Kidney epithelial cell (primary cell): Measurements from ENCODE around the gene P3H2. TPM values are rescaled to one million over a fixed set of nuclear protein-coding genes. Genes with fewer than 3 reads are reported as not detected.

Experiments used
- DNase-seq: peaks from one replicate; pipeline ENCODE4 v3.0.0-alpha.2; 2010; ENCODE audit warnings: low read depth
- H3K27me3 ChIP-seq: 2 replicates; pipeline ENCODE4 v1.6.0; 2011; ENCODE audit warnings: low read length; ENCODE audit not compliant: control insufficient read depth, insufficient read depth
- H3K36me3 ChIP-seq: 2 replicates; pipeline ENCODE4 v1.5.1; 2011; ENCODE audit warnings: low read length; ENCODE audit not compliant: control insufficient read depth, insufficient read depth
- H3K4me3 ChIP-seq: 2 replicates; pipeline ENCODE4 v1.5.1; 2011; ENCODE audit warnings: low read depth, mild to moderate bottlenecking, control low read depth, low read length
- CTCF ChIP-seq: IDR thresholded peaks from 2 replicates; pipeline ENCODE4 v1.5.1; 2011; ENCODE audit warnings: mild to moderate bottlenecking, moderate library complexity, low read length, control low read depth, inconsistent platforms; ENCODE audit not compliant: insufficient read depth, poor library complexity, severe bottlenecking
- total RNA-seq: library from RNA; depleted of rRNA; stranded (reverse); fragments of >200 nt; gene quantifications from 2 replicates; pipeline ENCODE4 v1.2.3, GENCODE V29; 2015

P3H2 gene
- total RNA-seq, 1 donor from 2014 or later = 27.8 TPM

DNA sequence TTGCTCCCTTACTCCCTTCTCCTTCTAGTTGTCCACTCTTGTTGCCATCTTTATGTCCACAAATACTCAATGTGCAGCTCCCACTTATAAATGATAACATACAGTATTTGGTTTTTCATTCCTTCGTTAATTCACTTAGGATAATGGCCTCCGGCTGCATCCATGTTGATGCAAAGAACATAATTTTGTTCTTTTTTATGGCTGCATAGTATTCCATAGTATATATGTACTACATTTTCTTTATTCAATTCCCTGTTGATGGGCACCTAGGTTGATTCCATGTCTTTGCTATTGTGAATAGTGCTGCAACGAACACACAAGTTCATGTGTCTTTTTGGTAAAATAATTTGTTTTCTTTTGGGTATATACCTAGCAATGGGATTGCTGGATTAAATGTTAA is 21.3 kb upstream of the P3H2 start:
- Histone ChIP-seq H3K4me3 (no peak overlapping the region), H3K27me3 (no peaks in the 10 kb centered on the region), H3K36me3 (no peaks in the 10 kb centered on the region)
- no peak for DNase-seq
- no peak for TF ChIP-seq CTCF

- H3K4me3 ChIP-seq = no peak overlapping the region
- no peaks in the 10 kb centered on the region for H3K36me3 ChIP-seq
- DNase-seq = no peak
- no peak for TF ChIP-seq CTCF
- no peaks in the 10 kb centered on the region for H3K27me3 ChIP-seq
Measured at GRCh38 chr3:190139365-190139764, 18.7 kb upstream of the P3H2 start.

GRCh38 chr3:190132371-190132770 is 11.7 kb upstream of the P3H2 start:
- no peak overlapping the region for H3K4me3 ChIP-seq
- no peak for TF ChIP-seq CTCF
- no peak for DNase-seq
- H3K27me3 ChIP-seq = no peaks in the 10 kb centered on the region
- H3K36me3 ChIP-seq = no peaks in the 10 kb centered on the region

GRCh38 chr3:190131329-190131728 is 10.6 kb upstream of the P3H2 start:
- Histone ChIP-seq H3K36me3 (no peaks in the 10 kb centered on the region), H3K4me3 (no peak overlapping the region), H3K27me3 (no peaks in the 10 kb centered on the region)
- TF ChIP-seq CTCF = no peak
- DNase-seq = no peak

DNA sequence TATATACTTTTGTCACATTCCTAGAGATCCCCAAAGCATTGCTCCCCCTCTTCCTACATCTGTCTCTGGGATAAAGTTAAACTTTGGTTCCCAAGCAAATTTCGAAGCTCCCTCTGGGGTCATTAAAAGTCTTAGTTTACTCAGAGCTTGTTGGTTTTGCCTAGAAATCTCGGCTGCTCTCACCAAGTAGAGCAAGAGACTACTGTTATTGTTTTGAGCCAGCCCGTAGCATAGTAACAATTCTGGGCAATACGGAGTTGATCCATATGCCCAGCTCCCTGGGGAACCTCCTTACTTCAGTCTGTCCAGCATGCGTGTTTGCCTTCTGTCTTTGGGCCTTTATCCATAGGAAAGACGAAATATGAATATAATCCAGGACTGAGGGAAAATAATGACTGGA is 10.0 kb upstream of the P3H2 start:
- DNase-seq = no peak
- Histone ChIP-seq H3K4me3 (no peak overlapping the region), H3K27me3 (no peaks in the 10 kb centered on the region), H3K36me3 (no peaks in the 10 kb centered on the region)
- no peak for TF ChIP-seq CTCF

DNA sequence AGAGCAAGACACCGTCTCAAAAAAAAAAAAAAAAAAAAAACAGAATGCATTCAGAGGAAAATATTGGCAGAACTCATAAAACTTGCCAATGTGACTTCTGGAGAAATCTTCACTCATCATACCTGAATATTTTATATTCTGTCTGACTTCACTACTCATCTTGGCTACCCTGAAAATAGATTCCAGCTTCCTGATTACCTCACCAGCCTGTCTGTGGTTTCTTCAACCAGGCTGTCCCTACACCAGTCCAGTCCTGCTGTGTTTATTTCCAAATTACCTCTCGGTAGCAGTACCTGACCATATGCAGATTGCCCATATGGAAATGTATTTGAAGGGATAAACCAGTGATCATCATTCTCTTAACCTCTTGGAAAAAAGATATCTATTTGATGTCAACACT is 9.3 kb upstream of the P3H2 start:
- Histone ChIP-seq H3K4me3 (no peak overlapping the region), H3K36me3 (no peaks in the 10 kb centered on the region), H3K27me3 (no peaks in the 10 kb centered on the region)
- no peak for DNase-seq
- TF ChIP-seq CTCF = no peak
